Peyer's patch (tissue), 4 donors: ENCODE data around the gene RENBP. TPM values are rescaled to one million over a fixed set of nuclear protein-coding genes. Genes with fewer than 3 reads are reported as not detected.

Experiments used
- DNase-seq, 3 donors: peaks; one replicate each; pipeline ENCODE4 v3.0.0-alpha.2; 2017 to 2019
- H3K27ac ChIP-seq, 4 donors: fragments of 200-600 bp; sonication (generic); one replicate each; pipeline ENCODE4 v1.5.1; 2016 to 2019
- H3K27me3 ChIP-seq, 2 donors: fragments of 200-600 bp; sonication (generic); one replicate each; pipeline ENCODE4 v1.5.1; 2019
- H3K36me3 ChIP-seq, 3 donors: fragments of 200-600 bp; sonication (generic); one replicate each; pipeline ENCODE4 v1.5.1; 2016 to 2019
- H3K4me1 ChIP-seq, 4 donors: fragments of 200-600 bp; sonication (generic); one replicate each; pipeline ENCODE4 v1.5.1; 2016 to 2019
- H3K4me3 ChIP-seq, 4 donors: fragments of 200-600 bp; sonication (generic); 1 replicate in 3 of 4; 2 replicates in 1 of 4; pipeline ENCODE4 v1.5.1; 2016 to 2019; ENCODE audit warnings: mild to moderate bottlenecking in 1 of 4
- H3K9me3 ChIP-seq, 4 donors: fragments of 200-600 bp; sonication (generic); one replicate each; pipeline ENCODE4 v1.5.1; 2016 to 2019; ENCODE audit warnings: mild to moderate bottlenecking in 1 of 4
- CTCF ChIP-seq, 6 experiments: fragments of 450-650 bp in 4 of 6; fragments of 200-600 bp in 2 of 6; sonication (generic) in 1 of 6; IDR thresholded peaks; one replicate each; pipeline ENCODE4 v1.5.1; 2017 to 2019; ENCODE audit warnings: antibody characterized with exemption in 6 of 6, mild to moderate bottlenecking in 3 of 6, moderate library complexity in 1 of 6
- POLR2A ChIP-seq, 2 donors: fragments of 450-650 bp; IDR thresholded peaks; one replicate each; pipeline ENCODE4 v1.5.1; 2017; ENCODE audit warnings: antibody characterized with exemption in 2 of 2, mild to moderate bottlenecking in 2 of 2, moderate library complexity in 2 of 2
- total RNA-seq, 4 donors: library from RNA; depleted of rRNA; stranded (reverse); fragments of >200 nt; gene quantifications; one replicate each; pipeline ENCODE4 v1.1.0, GENCODE V29; 2016

RENBP gene
- 10 to 100 TPM in 2 of 4 donors, 1 to 10 TPM in 2; 4.9 to 13.3 (median 9.4) TPM for total RNA-seq

DNA sequence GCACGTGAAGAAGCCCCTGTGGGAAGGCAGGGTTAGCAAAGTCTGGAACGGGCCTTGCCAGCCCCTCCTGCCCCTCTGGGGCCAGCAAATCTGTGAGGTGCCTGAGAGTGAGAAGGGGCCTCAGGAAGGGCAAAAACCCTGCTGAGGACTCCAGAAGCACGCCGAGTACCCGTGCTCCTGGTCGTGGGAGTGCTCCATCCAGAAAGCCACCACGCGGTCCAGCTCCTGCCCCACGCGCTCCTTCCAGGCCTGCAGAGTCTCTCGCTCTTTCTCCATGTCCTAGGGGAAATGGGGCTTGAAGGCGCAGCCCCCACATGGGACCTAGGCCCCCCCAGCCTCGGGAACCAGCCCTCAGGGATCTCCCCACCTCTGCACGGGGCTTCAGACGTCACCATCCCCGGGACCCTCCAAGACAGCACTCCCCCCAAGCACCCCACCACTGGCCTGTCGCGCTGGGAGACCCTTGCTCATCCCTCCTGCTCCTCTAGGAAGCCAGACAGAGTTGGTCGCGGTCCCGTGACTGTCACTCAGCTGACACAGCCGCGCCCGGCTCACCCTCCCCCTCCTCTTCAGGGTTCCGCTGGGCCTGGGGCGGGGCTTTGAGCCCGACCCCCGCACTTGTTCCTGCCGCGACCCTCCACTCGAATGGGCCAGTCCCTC is at the start of gene RENBP:
Gene RENBP (minus strand): TSS at position 504 of the 660 bp plus-strand sequence. CDS start 33 bp downstream, at position 471.
- Histone ChIP-seq H3K27ac (peak within 1 kb of the TSS in 2 of 4 donors; percentile 48 to 62), H3K27me3 (no peaks in the 10 kb centered on the region), H3K36me3 (peaks cover 0 to 4% (median 0%) of the 10 kb centered on the region in 3 donors), H3K4me3 (peak within 1 kb of the TSS; percentile 24 to 54 (median 45)), H3K9me3 (no peaks in the 10 kb centered on the region), H3K4me1 (no peaks in the 10 kb centered on the region)
- TF ChIP-seq CTCF (IDR thresholded peaks at IDR 0.05) = no peak
- no peak for TF ChIP-seq POLR2A (IDR thresholded peaks at IDR 0.05)
- peak; percentile 63 to 82 (median 71) for DNase-seq

GRCh38 chrX:153993978-153994377 is 49.5 kb upstream of the RENBP start:
- no peak overlapping the region for H3K27ac ChIP-seq
- H3K4me3 ChIP-seq = no peak overlapping the region
- DNase-seq = no peak
- TF ChIP-seq CTCF (IDR thresholded peaks at IDR 0.05) (no peak), POLR2A (IDR thresholded peaks at IDR 0.05) (no peak)
- H3K9me3 ChIP-seq = no peaks in the 10 kb centered on the region
- no peaks in the 10 kb centered on the region for H3K4me1 ChIP-seq
- H3K27me3 ChIP-seq = no peaks in the 10 kb centered on the region
- no peaks in the 10 kb centered on the region for H3K36me3 ChIP-seq

DNA sequence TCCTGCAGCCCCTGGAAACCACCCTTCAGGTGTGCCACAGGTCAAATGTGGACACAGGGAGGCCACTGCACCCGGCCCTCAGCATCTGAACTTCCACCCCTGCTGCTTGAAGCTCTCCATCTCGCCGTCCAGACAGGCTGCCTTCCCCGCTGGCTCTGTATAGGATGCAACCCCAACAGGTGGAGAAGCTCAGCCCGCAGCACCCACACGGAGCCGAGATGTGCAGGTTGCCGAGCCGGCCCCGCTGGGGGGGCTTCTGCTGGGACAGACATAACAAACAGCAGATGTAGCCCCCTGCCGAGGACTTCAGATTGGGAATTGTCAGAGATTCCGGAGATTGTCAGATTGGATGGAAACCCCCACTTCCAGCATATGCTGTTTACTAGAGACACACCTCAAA is 48.6 kb upstream of the RENBP start:
- Histone ChIP-seq H3K4me3 (no peak overlapping the region), H3K36me3 (no peaks in the 10 kb centered on the region), H3K4me1 (no peaks in the 10 kb centered on the region), H3K9me3 (no peaks in the 10 kb centered on the region), H3K27ac (no peak overlapping the region), H3K27me3 (no peaks in the 10 kb centered on the region)
- DNase-seq = no peak
- TF ChIP-seq POLR2A (IDR thresholded peaks at IDR 0.05) = no peak
- TF ChIP-seq CTCF (IDR thresholded peaks at IDR 0.05) = no peak

DNA sequence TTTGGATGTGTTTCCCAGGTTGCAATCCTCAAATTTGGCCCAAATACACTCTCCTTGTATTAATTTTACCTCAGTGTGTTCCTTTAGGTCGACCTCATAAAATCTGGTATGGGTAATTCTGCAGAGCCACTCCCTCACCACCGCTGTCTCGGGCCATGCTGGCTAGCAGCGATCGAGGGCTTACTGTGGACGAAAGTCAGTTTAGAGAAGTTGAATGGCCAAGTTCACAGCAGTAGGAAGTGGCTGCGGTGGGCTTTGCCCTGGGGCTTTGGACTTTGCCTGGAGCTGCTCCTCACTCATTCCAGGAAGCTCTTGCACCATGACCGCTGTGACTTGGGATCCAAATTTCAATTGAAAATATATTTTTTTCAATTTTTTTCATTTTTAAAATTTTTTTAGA is 47.7 kb upstream of the RENBP start:
- no peak for DNase-seq
- H3K27ac ChIP-seq = no peak overlapping the region
- H3K4me1 ChIP-seq = no peaks in the 10 kb centered on the region
- TF ChIP-seq POLR2A (IDR thresholded peaks at IDR 0.05) (no peak), CTCF (IDR thresholded peaks at IDR 0.05) (no peak)
- no peaks in the 10 kb centered on the region for H3K27me3 ChIP-seq
- H3K36me3 ChIP-seq = no peaks in the 10 kb centered on the region
- H3K4me3 ChIP-seq = no peak overlapping the region
- H3K9me3 ChIP-seq = no peaks in the 10 kb centered on the region

DNA sequence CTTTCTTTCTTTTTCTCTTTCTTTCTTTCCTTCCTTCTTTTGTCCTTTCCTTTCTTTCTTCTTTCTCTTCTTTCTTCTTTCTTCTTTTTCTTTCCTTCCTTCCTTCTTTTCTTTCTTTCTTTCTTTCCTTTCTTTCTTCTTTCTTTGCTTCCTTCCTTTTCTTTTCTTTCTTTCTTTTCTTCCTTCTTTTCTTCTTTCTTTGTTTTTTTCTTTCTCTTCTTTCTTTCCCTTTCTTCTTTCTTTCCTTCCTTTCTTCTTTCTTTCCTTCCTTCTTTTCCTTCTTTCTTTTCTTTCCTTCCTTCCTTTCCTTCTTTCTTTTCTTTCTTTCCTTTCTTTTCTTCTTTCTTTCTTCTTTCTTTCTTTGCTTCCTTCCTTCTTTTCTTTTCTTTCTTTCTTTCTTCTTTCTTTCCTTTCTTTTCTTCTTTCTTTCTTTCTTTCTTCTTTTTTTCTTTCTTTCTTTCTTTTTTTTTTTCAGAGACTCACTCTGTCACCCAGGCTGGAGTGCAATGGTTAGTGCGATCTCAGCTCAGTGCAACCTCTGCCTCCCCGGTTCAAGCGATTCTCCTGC is 46.7 kb upstream of the RENBP start:
- no peak for TF ChIP-seq POLR2A (IDR thresholded peaks at IDR 0.05)
- TF ChIP-seq CTCF (IDR thresholded peaks at IDR 0.05) = no peak
- Histone ChIP-seq H3K4me3 (no peak overlapping the region), H3K36me3 (no peaks in the 10 kb centered on the region), H3K27ac (no peak overlapping the region), H3K9me3 (no peaks in the 10 kb centered on the region), H3K4me1 (no peaks in the 10 kb centered on the region), H3K27me3 (no peaks in the 10 kb centered on the region)
- no peak for DNase-seq
